Fibroblast of pulmonary artery (primary cell): ENCODE data around the gene IGF2R.

Experiments
- DNase-seq: peaks from one replicate; pipeline ENCODE4 v3.0.0-alpha.2; 2010; ENCODE audit warnings: low read depth
- H3K4me3 ChIP-seq: replicated peaks from 2 replicates; pipeline ENCODE4 v1.5.1; 2011; ENCODE audit warnings: low read depth, mild to moderate bottlenecking, control low read depth, low read length, moderate library complexity
- TF ChIP-seq, protein P1 (sequence below): IDR thresholded peaks from 2 replicates; pipeline ENCODE4 v1.5.1; 2011; ENCODE audit warnings: mild to moderate bottlenecking, control low read depth, low read length, inconsistent platforms; ENCODE audit errors: missing control alignments

Gene IGF2R

GRCh38 chr6:160127270-160128124, 158.6 kb downstream of the IGF2R start:
- TF ChIP-seq, protein P1, sequence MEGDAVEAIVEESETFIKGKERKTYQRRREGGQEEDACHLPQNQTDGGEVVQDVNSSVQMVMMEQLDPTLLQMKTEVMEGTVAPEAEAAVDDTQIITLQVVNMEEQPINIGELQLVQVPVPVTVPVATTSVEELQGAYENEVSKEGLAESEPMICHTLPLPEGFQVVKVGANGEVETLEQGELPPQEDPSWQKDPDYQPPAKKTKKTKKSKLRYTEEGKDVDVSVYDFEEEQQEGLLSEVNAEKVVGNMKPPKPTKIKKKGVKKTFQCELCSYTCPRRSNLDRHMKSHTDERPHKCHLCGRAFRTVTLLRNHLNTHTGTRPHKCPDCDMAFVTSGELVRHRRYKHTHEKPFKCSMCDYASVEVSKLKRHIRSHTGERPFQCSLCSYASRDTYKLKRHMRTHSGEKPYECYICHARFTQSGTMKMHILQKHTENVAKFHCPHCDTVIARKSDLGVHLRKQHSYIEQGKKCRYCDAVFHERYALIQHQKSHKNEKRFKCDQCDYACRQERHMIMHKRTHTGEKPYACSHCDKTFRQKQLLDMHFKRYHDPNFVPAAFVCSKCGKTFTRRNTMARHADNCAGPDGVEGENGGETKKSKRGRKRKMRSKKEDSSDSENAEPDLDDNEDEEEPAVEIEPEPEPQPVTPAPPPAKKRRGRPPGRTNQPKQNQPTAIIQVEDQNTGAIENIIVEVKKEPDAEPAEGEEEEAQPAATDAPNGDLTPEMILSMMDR, result no peak
- DNase-seq, result no peak
- no peak overlapping the region for H3K4me3 ChIP-seq

DNA sequence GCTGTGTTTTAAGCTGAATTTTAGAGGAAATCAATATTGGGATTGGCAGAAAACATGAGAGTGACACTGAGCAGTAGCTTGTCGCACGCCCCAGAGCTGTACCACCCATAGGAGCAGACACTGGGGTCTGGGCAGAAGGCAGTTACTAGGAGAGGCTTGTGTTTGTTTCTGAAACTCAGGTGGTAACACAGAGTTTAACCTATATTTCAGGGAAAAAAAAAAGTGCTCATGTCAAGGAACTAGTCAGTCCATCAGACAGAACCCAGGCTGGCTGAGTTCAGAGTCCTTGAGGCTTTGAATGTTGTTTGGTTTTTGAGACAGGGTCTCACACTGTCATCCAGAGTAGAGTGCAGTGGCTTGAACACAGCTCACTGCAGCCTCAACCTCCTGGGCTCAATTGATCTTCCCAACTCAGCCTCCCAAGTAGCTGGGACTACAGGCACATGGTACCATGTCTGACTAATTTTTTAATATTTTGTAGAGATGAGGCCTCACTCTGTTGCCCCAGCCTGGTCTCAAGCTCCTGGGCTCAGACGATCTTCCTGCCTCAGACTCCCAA, 159.3 kb downstream of the IGF2R start:
- DNase-seq, result no peak
- H3K4me3 ChIP-seq, result no peak overlapping the region
- TF ChIP-seq, protein P1, result no peak

DNA sequence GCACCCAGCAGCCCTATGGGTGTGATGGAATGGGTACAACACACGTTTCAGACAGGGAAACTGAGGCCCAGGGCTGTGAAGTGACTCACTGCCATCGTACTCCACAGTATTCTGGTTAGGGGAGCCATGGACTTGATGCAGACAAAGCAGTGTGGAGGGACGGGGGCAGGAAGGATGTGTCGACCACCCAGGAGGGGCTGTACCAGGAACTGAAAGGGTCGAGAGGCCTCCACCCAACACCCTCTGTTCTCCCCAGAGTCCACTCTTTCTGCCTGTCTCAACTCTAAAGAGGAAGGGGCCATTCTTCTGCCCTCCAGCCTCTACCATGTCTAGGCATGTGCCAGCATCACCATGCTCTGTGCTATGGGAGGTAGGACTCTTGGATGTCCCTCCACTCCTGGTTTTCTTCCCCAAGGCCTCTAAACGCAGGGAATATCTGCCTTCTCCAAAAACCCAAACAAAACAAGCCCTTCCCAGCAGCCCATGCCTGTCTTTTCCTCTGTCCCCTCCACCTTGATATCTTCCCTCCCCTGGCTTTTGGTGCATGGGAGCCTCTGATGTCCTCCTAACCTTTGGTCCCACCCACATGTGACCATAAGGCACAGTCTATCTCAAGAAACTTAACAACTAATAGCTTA, 160.1 kb downstream of the IGF2R start:
- TF ChIP-seq, protein P1, result no peak
- DNase-seq, result no peak
- no peak overlapping the region for H3K4me3 ChIP-seq

- H3K4me3 ChIP-seq, result no peak overlapping the region
- DNase-seq, result no peak
- TF ChIP-seq, protein P1, result no peak
These were observed 161.2 kb downstream of the IGF2R start for GRCh38 chr6:160129881-160130615.

DNA sequence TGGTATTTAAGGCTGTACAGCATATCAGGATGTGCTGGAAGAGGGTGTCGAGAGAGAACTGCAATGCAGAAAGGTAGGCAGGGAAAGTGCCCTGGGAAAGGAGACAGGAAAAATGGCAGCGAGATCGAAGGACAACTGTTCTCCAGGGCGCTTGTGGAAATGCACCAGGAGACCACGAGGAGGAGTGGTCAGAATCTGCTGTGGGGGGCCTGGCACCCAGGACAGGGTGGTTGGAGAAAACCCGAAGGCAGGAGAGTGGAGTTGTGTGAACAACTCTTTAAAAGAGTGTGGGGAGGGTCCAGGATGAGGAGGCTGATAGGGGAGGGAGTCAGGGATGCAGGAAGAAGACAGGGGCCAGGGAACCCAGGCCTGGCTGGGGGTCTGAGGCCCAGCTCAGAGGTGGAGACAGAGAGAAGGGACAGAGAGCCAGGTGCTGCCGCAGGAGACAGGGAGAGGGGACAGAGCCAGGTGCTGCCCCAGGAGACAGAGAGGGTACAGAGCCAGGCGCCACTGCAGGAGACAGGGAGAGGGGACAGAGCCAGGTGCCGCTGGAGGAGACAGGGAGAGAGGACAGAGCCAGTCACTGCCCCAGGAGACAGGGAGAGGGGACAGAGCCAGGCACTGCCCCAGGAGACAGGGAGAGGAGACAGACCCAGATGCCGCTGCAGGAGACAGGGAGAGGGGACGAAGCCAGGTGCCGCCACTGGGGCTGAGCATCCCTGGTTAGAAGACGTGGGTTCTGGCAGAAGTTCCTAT, 162.0 kb downstream of the IGF2R start:
- H3K4me3 ChIP-seq, result no peak overlapping the region
- no peak for DNase-seq
- TF ChIP-seq, protein P1, result no peak

GRCh38 chr6:160131636-160132296, 162.9 kb downstream of the IGF2R start:
- H3K4me3 ChIP-seq, result no peak overlapping the region
- TF ChIP-seq, protein P1, result no peak
- DNase-seq, result no peak
